IMR-90 (cell line): ENCODE results near the gene ZBTB24. TPM values are rescaled to one million over a fixed set of nuclear protein-coding genes. Genes with fewer than 3 reads are reported as not detected.

Source experiments
- ATAC-seq: fragments of 200-7000 bp; cut with Tn5 transposase; 2 replicates; pipeline ENCODE4 v1.9.1; 2020; ENCODE audit warnings: low read depth, mild to moderate bottlenecking, moderate library complexity
- BruUV-seq: library from RNA; stranded (reverse); fragments of 400-500 nt; replicated peaks from 2 replicates; lab custom pipeline; 2021; lab: Mats Ljungman, UMichigan
- CTCF ChIA-PET: fragments of 300-600 bp; formaldehyde crosslinking; extraction: SDS; loops from one replicate; lab custom pipeline; 2021; ENCODE audit warnings: antibody characterized with exemption; lab: Yijun Ruan, JAX
- POLR2A ChIA-PET: fragments of 300-600 bp; sonication (Branson Sonifier 250); formaldehyde crosslinking; loops from one replicate; lab custom pipeline; 2022; ENCODE audit warnings: antibody characterized with exemption; ENCODE audit not compliant: unreplicated experiment; lab: Charles Lee
- DNase-seq: peaks from one replicate; pipeline ENCODE4 v3.0.0; 2013
- H2AFZ ChIP-seq: replicated peaks from 2 replicates; pipeline ENCODE3; 2013; ENCODE audit warnings: low read length, mild to moderate bottlenecking; ENCODE audit not compliant: poor library complexity
- H2AK5ac ChIP-seq: 2 replicates; pipeline ENCODE4 v1.6.1; 2013; ENCODE audit warnings: low read depth, low read length, inconsistent platforms
- H2AK9ac ChIP-seq: replicated peaks from 2 replicates; pipeline ENCODE3; 2013; ENCODE audit warnings: mild to moderate bottlenecking, low read depth, low read length, moderate library complexity; ENCODE audit not compliant: poor library complexity
- H2BK120ac ChIP-seq: 2 replicates; pipeline ENCODE4 v1.6.1; 2013; ENCODE audit warnings: low read depth, low read length, inconsistent platforms
- H2BK15ac ChIP-seq: 3 replicates; pipeline ENCODE4 v1.6.1; 2013; ENCODE audit warnings: low read depth, low read length, inconsistent platforms
- H2BK20ac ChIP-seq: 2 replicates; pipeline ENCODE4 v1.6.1; 2013; ENCODE audit warnings: low read depth, mild to moderate bottlenecking, inconsistent platforms, low read length, moderate library complexity
- H2BK5ac ChIP-seq: 2 replicates; pipeline ENCODE4 v1.6.1; 2013; ENCODE audit warnings: mild to moderate bottlenecking, low read depth, low read length, inconsistent platforms; ENCODE audit not compliant: poor library complexity, severe bottlenecking
- H3K14ac ChIP-seq: replicated peaks from 2 replicates; pipeline ENCODE4 v1.6.1; 2013; ENCODE audit warnings: low read depth, low read length, inconsistent platforms
- H3K18ac ChIP-seq: 2 replicates; pipeline ENCODE4 v1.6.1; 2013; ENCODE audit warnings: low read depth, low read length, control low read depth
- H3K23ac ChIP-seq: 2 replicates; pipeline ENCODE4 v1.6.1; 2013; ENCODE audit warnings: low read depth, low read length, inconsistent platforms
- H3K27ac ChIP-seq: 2 replicates; pipeline ENCODE4 v1.5.1; 2013; ENCODE audit warnings: mild to moderate bottlenecking, control low read depth, low read length; ENCODE audit not compliant: insufficient read depth
- H3K27me3 ChIP-seq: 2 replicates; pipeline ENCODE4 v1.6.1; 2013; ENCODE audit warnings: low read length; ENCODE audit not compliant: control insufficient read depth, insufficient read depth
- H3K36me3 ChIP-seq: 2 replicates; pipeline ENCODE4 v1.6.1; 2013; ENCODE audit warnings: low read length, mixed read lengths; ENCODE audit not compliant: control insufficient read depth, insufficient read depth
- H3K4ac ChIP-seq: 2 replicates; pipeline ENCODE4 v1.6.1; 2013; ENCODE audit warnings: low read depth, low read length, inconsistent platforms
- H3K4me1 ChIP-seq: 2 replicates; pipeline ENCODE4 v1.6.1; 2013; ENCODE audit warnings: low read length, mixed read lengths; ENCODE audit not compliant: control insufficient read depth, insufficient read depth
- H3K4me2 ChIP-seq: 2 replicates; pipeline ENCODE4 v1.6.1; 2013; ENCODE audit warnings: low read depth, mild to moderate bottlenecking, control low read depth, low read length, moderate library complexity
- H3K4me3 ChIP-seq: 2 replicates; pipeline ENCODE4 v1.5.1; 2013; ENCODE audit warnings: low read depth, mild to moderate bottlenecking, control low read depth, low read length, moderate library complexity; ENCODE audit not compliant: insufficient read depth
- H3K56ac ChIP-seq: 2 replicates; pipeline ENCODE4 v1.6.1; 2013; ENCODE audit warnings: low read length, inconsistent platforms; ENCODE audit not compliant: insufficient read depth; ENCODE audit errors: extremely low read depth
- H3K79me1 ChIP-seq, 2 experiments: 2 replicates each; pipeline ENCODE4 v1.6.1; 2013; ENCODE audit warnings: low read length in 2 of 2, inconsistent platforms in 1 of 2, low read depth in 1 of 2
- H3K9ac ChIP-seq: 2 replicates; pipeline ENCODE4 v1.6.1; 2013; ENCODE audit warnings: low read depth, low read length, control low read depth
- H3K9me1 ChIP-seq: 2 replicates; pipeline ENCODE4 v1.6.1; 2013; ENCODE audit warnings: low read length, inconsistent platforms; ENCODE audit not compliant: insufficient read depth
- H3K9me3 ChIP-seq: 2 replicates; pipeline ENCODE4 v1.6.1; 2013; ENCODE audit warnings: low read length; ENCODE audit not compliant: control insufficient read depth, insufficient read depth
- H4K20me1 ChIP-seq: 2 replicates; pipeline ENCODE4 v1.6.1; 2013; ENCODE audit warnings: low read length, inconsistent platforms; ENCODE audit not compliant: insufficient read depth
- H4K5ac ChIP-seq: 2 replicates; pipeline ENCODE4 v1.6.1; 2013; ENCODE audit warnings: mild to moderate bottlenecking, low read depth, low read length, control low read depth
- H4K8ac ChIP-seq, 2 experiments: 2 replicates each; pipeline ENCODE4 v1.6.1; 2013; ENCODE audit warnings: low read depth in 2 of 2, low read length in 2 of 2, control low read depth in 1 of 2, inconsistent platforms in 1 of 2
- H4K91ac ChIP-seq: 2 replicates; pipeline ENCODE4 v1.6.1; 2013; ENCODE audit warnings: low read depth, low read length, inconsistent platforms; ENCODE audit not compliant: insufficient read depth
- BHLHE40 ChIP-seq: fragments of 150-350 bp; IDR thresholded peaks from 2 replicates; pipeline ENCODE4 v1.6.1; 2016; ENCODE audit warnings: mild to moderate bottlenecking, low read depth, low read length
- CEBPB ChIP-seq: IDR thresholded peaks from 2 replicates; pipeline ENCODE4 v1.6.1; 2012; ENCODE audit warnings: low read depth, low read length, improper control_type of control experiment
- MAZ ChIP-seq: IDR thresholded peaks from 2 replicates; pipeline ENCODE4 v1.6.1; 2012; ENCODE audit warnings: low read depth, mild to moderate bottlenecking, low read length, improper control_type of control experiment, moderate library complexity, borderline replicate concordance
- MXI1 ChIP-seq: IDR thresholded peaks from 2 replicates; pipeline ENCODE4 v1.6.1; 2012; ENCODE audit warnings: low read depth, mild to moderate bottlenecking, low read length, moderate library complexity, borderline replicate concordance
- POLR2A ChIP-seq: IDR thresholded peaks from 2 replicates; pipeline ENCODE4 v1.6.1; 2012; ENCODE audit warnings: mild to moderate bottlenecking, low read depth, low read length
- RAD21 ChIP-seq: IDR thresholded peaks from 2 replicates; pipeline ENCODE4 v1.6.1; 2012; ENCODE audit warnings: low read length, improper control_type of control experiment
- RFX5 ChIP-seq: IDR thresholded peaks from 2 replicates; pipeline ENCODE4 v1.8.0; 2012; ENCODE audit warnings: low read depth, mild to moderate bottlenecking, low read length, moderate library complexity
- SMC3 ChIP-seq: fragments of 150-350 bp; IDR thresholded peaks from 2 replicates; pipeline ENCODE4 v1.6.1; 2016; ENCODE audit warnings: low read depth, mild to moderate bottlenecking, antibody characterized with exemption, low read length, moderate library complexity
- WGBS, 2 experiments: methylation state at CpG; one replicate each; pipeline versions ENCODE4 v1.1.5 to v1.1.7; 2013; ENCODE audit warnings: missing lambda C conversion rate in 2 of 2; ENCODE audit not compliant: insufficient read length in 1 of 2; ENCODE audit errors: extremely low coverage in 2 of 2; 5-methylcytosine and 5-hydroxymethylcytosine counted together
- dilution Hi-C: fragments of 300-500 bp; cut with HindIII; formaldehyde crosslinking; loops from one replicate; pipeline ENCODE4 v1.14.3; 2018; ENCODE audit warnings: low sequenced_read_pairs; ENCODE audit not compliant: unreplicated experiment
- in situ Hi-C: fragments of 300-500 bp; cut with MboI; formaldehyde crosslinking; loops from 3 replicates; pipeline ENCODE4 v1.14.3; 2019; ENCODE audit warnings: low sequenced_read_pairs, inconsistent platforms, mixed read lengths
- intact Hi-C: fragments of 100-400 bp; cut with micrococcal nuclease; formaldehyde crosslinking; loops from 2 replicates; pipeline ENCODE4 v1.10.0; 2022
- polyA plus RNA-seq, 3 experiments: library from polyadenylated mRNA; depleted of rRNA; stranded (reverse); fragments of >200 nt; gene quantifications; 2 replicates each; pipeline ENCODE4 v1.2.3, GENCODE V29; 2012; ENCODE audit warnings: low replicate concordance in 1 of 3
- total RNA-seq: library from RNA; depleted of rRNA; stranded (reverse); fragments of >200 nt; gene quantifications from 2 replicates; pipeline ENCODE4 v1.2.3, GENCODE V29; 2012
- TF ChIP-seq, protein P1 (sequence below): fragments of 150-350 bp; IDR thresholded peaks from 2 replicates; pipeline ENCODE4 v1.6.1; 2016; ENCODE audit warnings: low read depth, mild to moderate bottlenecking, low read length, moderate library complexity, borderline replicate concordance

Gene ZBTB24
- total and polyA plus RNA-seq, 2 of the 4 experiments (the other 2 are of a cell fraction) = 2.3 to 7.9 TPM

GRCh38 chr6:109458774-109459531 is 24.1 kb downstream of the ZBTB24 start:
- no peak overlapping the region for H3K18ac ChIP-seq
- peaks cover 8% of the 10 kb centered on the region for H3K4me1 ChIP-seq
- H2AK5ac ChIP-seq = no peak overlapping the region
- dilution Hi-C loops (no loop called here), in situ Hi-C loops (no loop called here), intact Hi-C loops (no loop called here)
- H3K4me2 ChIP-seq = no peak overlapping the region
- H4K8ac ChIP-seq = no peak overlapping the region
- H3K9me1 ChIP-seq = peaks cover 8% of the 10 kb centered on the region; the same call in 1 of the 2 replicates
- 100% methylated on average over 2 of the region's 5 CpGs; no CpG with 5 or more reads in 1 of the 2 experiments for WGBS, 2 experiments
- H4K5ac ChIP-seq = no peak overlapping the region
- H3K4me3 ChIP-seq = no peak overlapping the region
- no peak overlapping the region for H3K56ac ChIP-seq
- no TSS peak for BruUV-seq
- H3K79me1 ChIP-seq = peaks cover 21 to 42% of the 10 kb centered on the region in 2 experiments
- no peak for TF ChIP-seq CEBPB
- no peak for TF ChIP-seq POLR2A
- no peak for TF ChIP-seq MXI1
- TF ChIP-seq RAD21 = no peak
- no peak for TF ChIP-seq SMC3
- no peak for TF ChIP-seq MAZ
- TF ChIP-seq, protein P1, sequence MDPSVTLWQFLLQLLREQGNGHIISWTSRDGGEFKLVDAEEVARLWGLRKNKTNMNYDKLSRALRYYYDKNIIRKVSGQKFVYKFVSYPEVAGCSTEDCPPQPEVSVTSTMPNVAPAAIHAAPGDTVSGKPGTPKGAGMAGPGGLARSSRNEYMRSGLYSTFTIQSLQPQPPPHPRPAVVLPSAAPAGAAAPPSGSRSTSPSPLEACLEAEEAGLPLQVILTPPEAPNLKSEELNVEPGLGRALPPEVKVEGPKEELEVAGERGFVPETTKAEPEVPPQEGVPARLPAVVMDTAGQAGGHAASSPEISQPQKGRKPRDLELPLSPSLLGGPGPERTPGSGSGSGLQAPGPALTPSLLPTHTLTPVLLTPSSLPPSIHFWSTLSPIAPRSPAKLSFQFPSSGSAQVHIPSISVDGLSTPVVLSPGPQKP = no peak
- TF ChIP-seq RFX5 = no peak
- TF ChIP-seq BHLHE40 = no peak
- no peaks in the 10 kb centered on the region for H4K20me1 ChIP-seq
- no peak overlapping the region for H3K23ac ChIP-seq
- H3K9me3 ChIP-seq = no peaks in the 10 kb centered on the region
- no peak overlapping the region for H2BK20ac ChIP-seq
- no peak overlapping the region for H3K14ac ChIP-seq
- no peak overlapping the region for H2BK15ac ChIP-seq
- no peak for ATAC-seq
- no peak overlapping the region for H2BK5ac ChIP-seq
- H2BK120ac ChIP-seq = no peak overlapping the region
- H3K9ac ChIP-seq = no peak overlapping the region
- H2AK9ac ChIP-seq = peak overlapping the region; percentile 23
- ChIA-PET POLR2A (no interaction called here), CTCF (no interaction called here)
- H2AFZ ChIP-seq = no peak overlapping the region
- peaks cover 4% of the 10 kb centered on the region; the same call in 1 of the 2 replicates for H3K36me3 ChIP-seq
- no peak overlapping the region for H3K27ac ChIP-seq
- 0 out of 2 replicates have a peak overlapping the region, but pooled peaks have one; percentile 36 for H4K91ac ChIP-seq
- no peaks in the 10 kb centered on the region for H3K27me3 ChIP-seq
- DNase-seq = no peak
- H3K4ac ChIP-seq = no peak overlapping the region
